VCaP (cell line): ENCODE measurements around the gene USF3.

Experiments
- H3K27ac ChIP-seq: fragments of 450-650 bp; 2 replicates; pipeline ENCODE4 v1.5.1; 2017
- CTCF ChIP-seq: fragments of 450-650 bp; conservative IDR thresholded peaks from 2 replicates; pipeline ENCODE4 v1.5.1; 2017; ENCODE audit warnings: mild to moderate bottlenecking, moderate library complexity

USF3 gene

GRCh38 chr3:113626503-113627371 lies 69.7 kb downstream of the USF3 start:
- peak overlapping the region; percentile 18; the same call in 1 of the 2 replicates for H3K27ac ChIP-seq
- peak; percentile 98 for TF ChIP-seq CTCF

GRCh38 chr3:113625834-113626233 lies 70.6 kb downstream of the USF3 start:
- no peak overlapping the region for H3K27ac ChIP-seq
- no peak for TF ChIP-seq CTCF

- no peak overlapping the region for H3K27ac ChIP-seq
- no peak for TF ChIP-seq CTCF
Measured at GRCh38 chr3:113623811-113624210, 72.6 kb downstream of the USF3 start.

- no peak overlapping the region for H3K27ac ChIP-seq
- TF ChIP-seq CTCF = 0 out of 2 replicates have a peak, but pooled peaks have one; percentile 21
Measured at GRCh38 chr3:113623324-113623723, 73.1 kb downstream of the USF3 start.

- TF ChIP-seq CTCF = no peak
- no peak overlapping the region for H3K27ac ChIP-seq
Measured at GRCh38 chr3:113620091-113620490, 76.4 kb downstream of the USF3 start.

- H3K27ac ChIP-seq = no peak overlapping the region
- no peak for TF ChIP-seq CTCF
Measured at GRCh38 chr3:113617726-113618125, 78.7 kb downstream of the USF3 start.

GRCh38 chr3:113615976-113616375 lies 80.5 kb downstream of the USF3 start:
- no peak overlapping the region for H3K27ac ChIP-seq
- no peak for TF ChIP-seq CTCF
